Prostate gland (tissue), 2 donors: ENCODE data around the gene PRR5L. TPM values are rescaled to one million over a fixed set of nuclear protein-coding genes. Genes with fewer than 3 reads are reported as not detected.
"Not testable (repeated sequence)": the region's sequence is repeated elsewhere in the genome, so short reads cannot be mapped to it uniquely, and the experiment has no call there.

Source experiments
- DNase-seq: peaks from one replicate; pipeline ENCODE4 v3.0.0-alpha.2; 2019; ENCODE audit warnings: low spot score
- H3K27ac ChIP-seq, 2 donors: fragments of 200-600 bp; sonication (generic); 2 replicates each; pipeline ENCODE4 v1.5.1; 2017 to 2019
- H3K27me3 ChIP-seq: fragments of 200-600 bp; sonication (generic); replicated peaks from 2 replicates; pipeline ENCODE4 v1.5.1; 2019; ENCODE audit not compliant: insufficient read depth
- H3K36me3 ChIP-seq, 2 donors: fragments of 200-600 bp; sonication (generic); 1 replicate in 1 of 2; 2 replicates in 1 of 2; pipeline versions ENCODE4 v1.5.1 to v1.8.1; 2017 to 2019
- H3K4me1 ChIP-seq: fragments of 200-600 bp; sonication (generic); replicated peaks from 2 replicates; pipeline ENCODE4 v1.5.1; 2019
- H3K4me3 ChIP-seq, 2 donors: fragments of 200-600 bp; sonication (generic); 2 replicates each; pipeline ENCODE4 v1.5.1; 2017 to 2019
- H3K9me3 ChIP-seq: fragments of 200-600 bp; sonication (generic); 2 replicates; pipeline ENCODE4 v1.5.1; 2017
- CTCF ChIP-seq, 4 experiments: fragments of 200-600 bp in 2 of 4; fragments of 450-650 bp in 2 of 4; sonication (generic) in 2 of 4; IDR thresholded peaks; 1 replicate in 3 of 4; 2 replicates in 1 of 4; pipeline ENCODE4 v1.5.1; 2016 to 2019; ENCODE audit warnings: antibody characterized with exemption in 4 of 4, mild to moderate bottlenecking in 2 of 4, moderate library complexity in 2 of 4
- POLR2A ChIP-seq: fragments of 450-650 bp; IDR thresholded peaks from one replicate; pipeline ENCODE4 v1.6.1; 2016; ENCODE audit warnings: antibody characterized with exemption, mild to moderate bottlenecking
- POLR2AphosphoS5 ChIP-seq: sonication (generic); formaldehyde crosslinking; IDR thresholded peaks from one replicate; pipeline ENCODE4 v1.6.1; 2017; ENCODE audit warnings: antibody characterized with exemption
- whole genome bisulfite sequencing: methylation state at CpG from one replicate; pipeline ENCODE4 v1.1.5; 2018; 5-methylcytosine and 5-hydroxymethylcytosine counted together
- intact Hi-C: fragments of 100-400 bp; cut with DNase I; formaldehyde crosslinking; loops from one replicate; pipeline ENCODE4 v1.14.2; 2022
- total RNA-seq, 2 donors: library from RNA; depleted of rRNA; stranded (reverse); fragments of >200 nt; gene quantifications; one replicate each; pipeline ENCODE4 v1.1.0, GENCODE V29; 2016

PRR5L gene
- total RNA-seq, 2 donors from 2014 or later = 4.0 to 10.1 TPM

GRCh38 chr11:36478700-36479329 lies 182.7 kb downstream of the PRR5L start:
- DNase-seq = no peak
- H3K27ac ChIP-seq = no peak overlapping the region
- intact Hi-C loops = no loop called here
- WGBS = 27% methylated on average over 2 of the region's 2 CpGs
- H3K36me3 ChIP-seq = no peaks in the 10 kb centered on the region
- H3K27me3 ChIP-seq = no peaks in the 10 kb centered on the region
- H3K4me3 ChIP-seq = no peak overlapping the region
- TF ChIP-seq CTCF (IDR thresholded peaks at IDR 0.05) = peak in 3 of 4 experiments; percentile 25 to 61 (median 51)
- no peak for TF ChIP-seq POLR2A
- H3K9me3 ChIP-seq = no peaks in the 10 kb centered on the region
- H3K4me1 ChIP-seq = no peaks in the 10 kb centered on the region

- Histone ChIP-seq H3K36me3 (no peaks in the 10 kb centered on the region), H3K4me3 (no peak overlapping the region), H3K4me1 (no peaks in the 10 kb centered on the region), H3K9me3 (no peaks in the 10 kb centered on the region), H3K27me3 (no peaks in the 10 kb centered on the region), H3K27ac (no peak overlapping the region)
- TF ChIP-seq CTCF (IDR thresholded peaks at IDR 0.05) (no peak), POLR2A (no peak), POLR2AphosphoS5 (no peak)
- intact Hi-C loops = loop anchor here (10.0 kb wide), 1 partner anchor 866 kb away; the partner anchor contains the start of gene FJX1
- DNase-seq = no peak
Measured at GRCh38 chr11:36480833-36481232, 184.7 kb downstream of the PRR5L start.

GRCh38 chr11:36483042-36483441 lies 187.0 kb downstream of the PRR5L start:
- not testable (repeated sequence) for H3K9me3 ChIP-seq, H3K27me3 ChIP-seq, DNase-seq, H3K27ac ChIP-seq, H3K4me3 ChIP-seq, H3K4me1 ChIP-seq, H3K36me3 ChIP-seq
- intact Hi-C loops = loop anchor here (10.0 kb wide), 1 partner anchor 868 kb away; the partner anchor contains the start of gene FJX1
- WGBS = 84% methylated on average over 3 of the region's 4 CpGs

- intact Hi-C loops = loop anchor here (10.0 kb wide), 1 partner anchor 871 kb away; the partner anchor contains the start of gene FJX1
- Histone ChIP-seq H3K9me3 (no peaks in the 10 kb centered on the region), H3K4me1 (no peaks in the 10 kb centered on the region), H3K27ac (no peak overlapping the region), H3K4me3 (no peak overlapping the region), H3K27me3 (no peaks in the 10 kb centered on the region), H3K36me3 (no peaks in the 10 kb centered on the region)
- DNase-seq = no peak
- 82% methylated on average over 6 of the region's 6 CpGs for WGBS
- no peak for TF ChIP-seq POLR2A
- TF ChIP-seq CTCF (IDR thresholded peaks at IDR 0.05) = no peak
- no peak for TF ChIP-seq POLR2AphosphoS5
Measured at GRCh38 chr11:36485298-36486002, 189.4 kb downstream of the PRR5L start.

GRCh38 chr11:36487619-36488018 lies 191.5 kb downstream of the PRR5L start:
- intact Hi-C loops = loop anchor here (10.0 kb wide), 1 partner anchor 873 kb away; the partner anchor contains the start of gene FJX1
- 85% methylated on average over 4 of the region's 4 CpGs for WGBS
- H3K27ac ChIP-seq = no peak overlapping the region

More at GRCh38 chr11:36487619-36488018, 191.5 kb downstream of the PRR5L start:
- Histone ChIP-seq H3K27me3 (no peaks in the 10 kb centered on the region), H3K4me3 (no peak overlapping the region), H3K36me3 (no peaks in the 10 kb centered on the region), H3K9me3 (no peaks in the 10 kb centered on the region), H3K4me1 (no peaks in the 10 kb centered on the region)
- TF ChIP-seq CTCF (IDR thresholded peaks at IDR 0.05) (no peak), POLR2AphosphoS5 (no peak), POLR2A (no peak)
- DNase-seq = no peak
